Endodermal cell (in vitro differentiated cells): Measurements from ENCODE around the gene DUSP2. TPM values are rescaled to one million over a fixed set of nuclear protein-coding genes. Genes with fewer than 3 reads are reported as not detected.
A peak's percentile ranks its signal among the peaks of the same experiment; 100 is the strongest.

Experiments
- DNase-seq: peaks from one replicate; pipeline ENCODE4 v3.0.0-alpha.2; 2017
- H3K27ac ChIP-seq: 2 replicates; pipeline ENCODE4 v1.5.1; 2013; ENCODE audit warnings: mild to moderate bottlenecking, low read depth, low read length, moderate library complexity
- H3K27me3 ChIP-seq: 2 replicates; pipeline ENCODE4 v1.6.1; 2013; ENCODE audit warnings: mild to moderate bottlenecking, low read length, moderate library complexity; ENCODE audit not compliant: insufficient read depth, control insufficient read depth, poor library complexity, severe bottlenecking
- H3K36me3 ChIP-seq: 2 replicates; pipeline ENCODE4 v1.7.0; 2013; ENCODE audit warnings: mild to moderate bottlenecking, low read length, moderate library complexity; ENCODE audit not compliant: control insufficient read depth, insufficient read depth
- H3K4me1 ChIP-seq: one replicate; pipeline ENCODE4 v1.7.0; 2013; ENCODE audit warnings: low read length; ENCODE audit not compliant: control insufficient read depth, insufficient read depth
- H3K4me3 ChIP-seq: 2 replicates; pipeline ENCODE4 v1.5.1; 2013; ENCODE audit warnings: mild to moderate bottlenecking, low read length, moderate library complexity
- H3K9ac ChIP-seq: 2 replicates; pipeline ENCODE4 v1.6.1; 2013; ENCODE audit warnings: mild to moderate bottlenecking, low read length, moderate library complexity; ENCODE audit not compliant: poor library complexity, severe bottlenecking; ENCODE audit errors: extremely low read depth
- H3K9me3 ChIP-seq: 2 replicates; pipeline ENCODE4 v1.6.1; 2013; ENCODE audit warnings: mild to moderate bottlenecking, low read length, moderate library complexity; ENCODE audit not compliant: control insufficient read depth
- H3K27ac Mint-ChIP-seq: 2 replicates; pipeline ENCODE4 v1.8.0; 2020; ENCODE audit warnings: mixed read lengths
- H3K27me3 Mint-ChIP-seq: 2 replicates; pipeline ENCODE4 v1.8.0; 2021; ENCODE audit warnings: mild to moderate bottlenecking, mixed read lengths; ENCODE audit not compliant: insufficient read depth
- H3K36me3 Mint-ChIP-seq: 2 replicates; pipeline ENCODE4 v1.8.0; 2020; ENCODE audit warnings: low read depth, mixed read lengths
- H3K4me1 Mint-ChIP-seq: 2 replicates; pipeline ENCODE4 v1.8.0; 2020; ENCODE audit warnings: mixed read lengths
- H3K4me3 Mint-ChIP-seq: 2 replicates; pipeline ENCODE4 v1.8.0; 2020; ENCODE audit warnings: mild to moderate bottlenecking, moderate library complexity, mixed read lengths
- H3K9me3 Mint-ChIP-seq: 2 replicates; pipeline ENCODE4 v1.8.0; 2020; ENCODE audit warnings: mild to moderate bottlenecking, mixed read lengths
- CTCF ChIP-seq: fragments of 200-600 bp; sonication (generic); conservative IDR thresholded peaks from 2 replicates; pipeline ENCODE4 v1.5.0; 2021; ENCODE audit warnings: antibody characterized with exemption, mild to moderate bottlenecking
- WGBS, 2 experiments: methylation state at CpG; one replicate each; pipeline versions ENCODE4 v1.1.5 to v1.1.7; 2013; ENCODE audit warnings: missing lambda C conversion rate in 2 of 2, mixed read lengths in 1 of 2; ENCODE audit not compliant: insufficient coverage in 1 of 2, insufficient read length in 1 of 2; 5-methylcytosine and 5-hydroxymethylcytosine counted together
- total RNA-seq, 2 donors: library from RNA; stranded (reverse); fragmentation: NEBNext Ultra II Directional in 1 of 2; extraction: Animal tissue kit (Norgen Biotek cat#: 25700) in 1 of 2; gene quantifications; 2 replicates in 1 of 2; 3 replicates in 1 of 2; pipeline ENCODE4 v1.2.1, GENCODE V29; 2021

Gene DUSP2
- total RNA-seq, 2 donors from 2014 or later, result 1.6 to 2.2 TPM

- Histone ChIP-seq H3K9me3 (no peaks in the 10 kb centered on the region), H3K4me1 (peaks cover 8% of the 10 kb centered on the region), H3K27me3 (no peaks in the 10 kb centered on the region), H3K4me3 (no peak overlapping the region), H3K27ac (no peak overlapping the region), H3K9ac (no peak overlapping the region), H3K36me3 (no peaks in the 10 kb centered on the region)
- peaks cover 16% of the 10 kb centered on the region for H3K4me1 Mint-ChIP-seq
- no peak overlapping the region for H3K27ac Mint-ChIP-seq
- DNase-seq, result peak; percentile 42
- peaks cover 5% of the 10 kb centered on the region for H3K27me3 Mint-ChIP-seq
- peaks cover 10% of the 10 kb centered on the region for H3K9me3 Mint-ChIP-seq
- TF ChIP-seq CTCF, result no peak
- no peaks in the 10 kb centered on the region for H3K36me3 Mint-ChIP-seq
- H3K4me3 Mint-ChIP-seq, result no peak overlapping the region
- WGBS, 2 experiments, result 89 to 100% methylated on average over 3 to 6 of the region's 6 CpGs
Measured at GRCh38 chr2:96104487-96104861, 40.8 kb downstream of the DUSP2 start.

- Mint-ChIP-seq H3K4me1 (peaks cover 10% of the 10 kb centered on the region), H3K36me3 (no peaks in the 10 kb centered on the region), H3K27me3 (peaks cover 5% of the 10 kb centered on the region), H3K27ac (no peak overlapping the region), H3K9me3 (peaks cover 10% of the 10 kb centered on the region), H3K4me3 (no peak overlapping the region)
- 70 to 82% methylated on average over 4 to 6 of the region's 6 CpGs for WGBS, 2 experiments
- no peak for DNase-seq
- no peak for TF ChIP-seq CTCF
- Histone ChIP-seq H3K9ac (no peak overlapping the region), H3K4me1 (peaks cover 4% of the 10 kb centered on the region), H3K36me3 (no peaks in the 10 kb centered on the region), H3K9me3 (no peaks in the 10 kb centered on the region), H3K4me3 (no peak overlapping the region), H3K27ac (no peak overlapping the region), H3K27me3 (no peaks in the 10 kb centered on the region)
Measured at GRCh38 chr2:96103761-96104486, 41.3 kb downstream of the DUSP2 start.

- Histone ChIP-seq H3K9me3 (no peaks in the 10 kb centered on the region), H3K4me3 (no peak overlapping the region), H3K27ac (no peak overlapping the region), H3K9ac (no peak overlapping the region), H3K27me3 (no peaks in the 10 kb centered on the region), H3K36me3 (no peaks in the 10 kb centered on the region), H3K4me1 (no peaks in the 10 kb centered on the region)
- 87 to 92% methylated on average over 7 to 8 of the region's 8 CpGs for WGBS, 2 experiments
- Mint-ChIP-seq H3K4me1 (peaks cover 3% of the 10 kb centered on the region), H3K36me3 (no peaks in the 10 kb centered on the region), H3K27me3 (peaks cover 5% of the 10 kb centered on the region), H3K4me3 (no peak overlapping the region), H3K9me3 (peaks cover 10% of the 10 kb centered on the region), H3K27ac (no peak overlapping the region)
- peak; percentile 43 for DNase-seq
- TF ChIP-seq CTCF, result no peak
Measured at GRCh38 chr2:96103187-96103601, 42.0 kb downstream of the DUSP2 start.
